HepG2 (cell line): Measurements from ENCODE around the gene TFDP1.

ENCODE experiments used
- MBD4 ChIP-seq: IDR thresholded peaks from 2 replicates; pipeline ENCODE4 v1.6.1; 2012; ENCODE audit warnings: low read length, inconsistent platforms, borderline replicate concordance
- RCOR2 ChIP-seq: IDR thresholded peaks from 2 replicates; pipeline ENCODE4 v1.6.1; 2016; ENCODE audit warnings: missing biosample characterization, missing genetic modification reagents

DNA sequence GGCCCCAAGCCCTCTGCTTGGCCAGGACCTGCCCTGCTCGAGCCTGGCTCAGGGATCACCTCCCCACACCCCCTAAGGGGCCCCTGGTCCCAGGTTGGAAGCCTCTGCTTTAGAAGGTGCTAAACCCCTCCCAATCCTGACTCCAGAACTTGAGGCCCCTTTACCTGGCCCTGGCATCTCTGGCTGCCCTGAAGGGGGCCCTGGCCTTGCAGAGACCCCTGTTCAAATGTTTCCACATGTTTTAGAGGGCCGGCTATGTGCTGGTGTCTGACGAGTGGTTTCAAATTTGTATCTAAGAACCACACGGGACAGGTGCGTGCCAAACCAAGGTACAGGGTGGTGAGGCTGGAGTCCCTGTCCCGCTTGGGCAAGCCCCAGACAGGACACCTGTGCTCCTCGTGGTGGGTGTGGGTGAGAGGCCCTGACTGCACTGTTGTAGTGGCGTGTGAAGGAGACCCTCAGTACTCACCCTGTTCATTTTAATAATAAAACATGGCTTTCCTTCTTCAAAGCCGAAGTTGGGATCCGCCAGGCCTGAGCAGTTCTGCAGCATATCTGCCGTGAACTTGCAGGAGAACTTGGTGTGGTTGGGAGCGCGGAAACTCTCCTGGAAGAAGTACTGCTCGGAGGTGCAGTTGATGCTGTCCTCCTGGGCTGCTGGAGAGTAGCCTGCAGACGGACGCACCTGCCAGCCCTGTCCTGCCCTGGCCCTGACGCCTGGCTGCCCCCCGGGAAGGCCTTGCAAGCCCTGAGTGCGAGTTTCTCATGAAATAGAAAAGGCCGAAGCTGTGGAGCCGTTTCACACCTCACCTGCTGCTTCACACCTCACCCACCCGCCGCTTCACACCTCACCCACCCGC, 68.1 kb downstream of the TFDP1 start:
- no peak for TF ChIP-seq RCOR2 (CRISPR knock-in tag)
- no peak for TF ChIP-seq MBD4
